Liver (tissue), 3 donors: ENCODE measurements around the gene RNF225.

ENCODE experiments used
- RAD21 ChIP-seq, 2 donors: IDR thresholded peaks; 2 replicates each; pipeline ENCODE4 v1.6.1; 2016; ENCODE audit warnings: antibody characterized with exemption in 2 of 2, mild to moderate bottlenecking in 2 of 2
- RXRA ChIP-seq, 2 donors: IDR thresholded peaks; 2 replicates each; pipeline ENCODE4 v1.6.1; 2017 to 2018; ENCODE audit warnings: antibody characterized with exemption in 2 of 2, mild to moderate bottlenecking in 1 of 2
- SP1 ChIP-seq: IDR thresholded peaks from 2 replicates; pipeline ENCODE4 v1.6.1; 2018; ENCODE audit warnings: antibody characterized with exemption, mild to moderate bottlenecking
- TAF1 ChIP-seq: conservative IDR thresholded peaks from 2 replicates; pipeline ENCODE4 v1.6.1; 2016; ENCODE audit warnings: antibody characterized with exemption, mild to moderate bottlenecking
- TF ChIP-seq, protein P1 (sequence below): IDR thresholded peaks from 2 replicates; pipeline ENCODE4 v1.6.1; 2016; ENCODE audit warnings: antibody characterized with exemption
- TF ChIP-seq, protein P2 (sequence below): fragments of 150-350 bp; IDR thresholded peaks from 2 replicates; pipeline ENCODE4 v1.5.1; 2017; ENCODE audit warnings: improper control_type of control experiment, low read depth, low read length; ENCODE audit not compliant: missing input control
- TF ChIP-seq, protein P3 (sequence below): IDR thresholded peaks from 2 replicates; pipeline ENCODE4 v1.6.1; 2016; ENCODE audit warnings: antibody characterized with exemption
- donor health status: healthy.
- donor health status: healthy.

DNA sequence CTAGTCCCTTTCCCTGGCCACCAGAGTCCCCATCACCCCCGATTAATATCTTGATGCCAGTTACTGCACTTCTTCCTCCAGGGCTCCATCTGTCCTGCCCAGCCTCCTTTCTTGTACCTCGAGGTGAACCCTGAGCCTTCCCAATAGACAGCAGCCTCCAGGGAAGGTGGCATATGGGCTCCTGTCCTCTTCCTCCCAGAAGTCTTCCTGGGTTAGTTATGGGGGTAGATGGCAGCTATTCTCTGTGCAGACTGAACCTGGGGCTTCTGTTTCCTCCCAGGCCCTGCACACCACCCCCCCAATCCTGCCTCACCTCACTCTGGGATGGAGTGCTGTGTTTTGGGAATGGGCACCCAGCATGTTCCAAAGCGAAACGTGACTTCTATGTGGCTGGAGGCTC, 2.6 kb downstream of the RNF225 start:
- TF ChIP-seq RAD21 (IDR thresholded peaks at IDR 0.05) (no peak), RXRA (IDR thresholded peaks at IDR 0.05) (no peak), SP1 (no peak), TAF1 (no peak)
- TF ChIP-seq, protein P1, sequence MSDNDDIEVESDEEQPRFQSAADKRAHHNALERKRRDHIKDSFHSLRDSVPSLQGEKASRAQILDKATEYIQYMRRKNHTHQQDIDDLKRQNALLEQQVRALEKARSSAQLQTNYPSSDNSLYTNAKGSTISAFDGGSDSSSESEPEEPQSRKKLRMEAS, result no peak
- TF ChIP-seq, protein P2, sequence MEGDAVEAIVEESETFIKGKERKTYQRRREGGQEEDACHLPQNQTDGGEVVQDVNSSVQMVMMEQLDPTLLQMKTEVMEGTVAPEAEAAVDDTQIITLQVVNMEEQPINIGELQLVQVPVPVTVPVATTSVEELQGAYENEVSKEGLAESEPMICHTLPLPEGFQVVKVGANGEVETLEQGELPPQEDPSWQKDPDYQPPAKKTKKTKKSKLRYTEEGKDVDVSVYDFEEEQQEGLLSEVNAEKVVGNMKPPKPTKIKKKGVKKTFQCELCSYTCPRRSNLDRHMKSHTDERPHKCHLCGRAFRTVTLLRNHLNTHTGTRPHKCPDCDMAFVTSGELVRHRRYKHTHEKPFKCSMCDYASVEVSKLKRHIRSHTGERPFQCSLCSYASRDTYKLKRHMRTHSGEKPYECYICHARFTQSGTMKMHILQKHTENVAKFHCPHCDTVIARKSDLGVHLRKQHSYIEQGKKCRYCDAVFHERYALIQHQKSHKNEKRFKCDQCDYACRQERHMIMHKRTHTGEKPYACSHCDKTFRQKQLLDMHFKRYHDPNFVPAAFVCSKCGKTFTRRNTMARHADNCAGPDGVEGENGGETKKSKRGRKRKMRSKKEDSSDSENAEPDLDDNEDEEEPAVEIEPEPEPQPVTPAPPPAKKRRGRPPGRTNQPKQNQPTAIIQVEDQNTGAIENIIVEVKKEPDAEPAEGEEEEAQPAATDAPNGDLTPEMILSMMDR, result no peak
- TF ChIP-seq, protein P3, sequence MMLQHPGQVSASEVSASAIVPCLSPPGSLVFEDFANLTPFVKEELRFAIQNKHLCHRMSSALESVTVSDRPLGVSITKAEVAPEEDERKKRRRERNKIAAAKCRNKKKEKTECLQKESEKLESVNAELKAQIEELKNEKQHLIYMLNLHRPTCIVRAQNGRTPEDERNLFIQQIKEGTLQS, result no peak
